OCI-M2 (cell line): Measurements from ENCODE around the gene CLHC1.
"Not testable (repeated sequence)": the region's sequence is repeated elsewhere in the genome, so short reads cannot be mapped to it uniquely, and the experiment has no call there.

Experiments
- DNase-seq: peaks from one replicate; lab custom pipeline; 2025; ENCODE audit not compliant: unreplicated experiment; lab: John Stamatoyannopoulos, UW

CLHC1 gene

DNA sequence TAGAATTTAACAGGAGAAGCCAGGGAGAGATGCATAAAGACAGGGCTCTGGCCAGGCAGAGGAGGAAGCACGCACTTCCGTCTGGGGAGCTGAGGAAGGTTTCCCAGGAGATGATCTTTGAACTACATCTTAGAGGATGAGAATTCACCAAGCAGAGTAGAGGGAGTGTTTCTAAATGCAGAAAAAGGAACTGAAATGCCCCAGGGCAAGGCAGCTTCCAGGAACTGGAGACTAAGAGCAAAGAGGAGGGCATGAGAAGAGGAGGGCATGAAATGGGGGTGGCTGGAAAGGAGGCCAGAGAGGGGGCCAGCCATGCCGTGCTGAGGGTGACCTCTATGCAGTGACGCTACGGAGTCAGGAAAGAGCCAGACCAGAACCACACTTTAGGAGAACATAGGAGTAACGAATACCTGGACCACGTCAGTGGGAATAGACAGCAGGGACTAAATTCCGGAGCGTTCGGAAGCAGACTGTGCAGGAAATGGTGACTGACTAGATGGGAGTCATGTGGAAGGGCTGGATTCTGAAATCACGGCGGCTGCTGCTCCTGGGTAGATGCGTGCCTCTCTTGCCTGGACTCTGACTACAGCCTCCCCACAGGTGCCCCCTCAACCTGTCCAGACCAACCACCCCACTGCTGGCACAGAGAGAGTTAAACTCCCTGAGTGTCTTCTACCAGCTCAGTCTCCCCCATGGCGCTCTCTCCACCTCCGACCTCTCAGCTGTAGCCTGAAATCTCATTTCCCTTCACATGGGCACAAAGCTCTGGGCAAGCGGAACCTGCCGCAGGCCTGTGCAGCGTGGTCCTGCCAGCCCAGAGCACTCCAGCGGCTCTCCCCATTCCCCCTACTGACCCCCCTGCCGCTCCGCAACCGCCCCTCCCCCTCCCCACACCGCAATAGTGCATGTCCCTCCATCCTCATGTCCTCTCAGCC lies 94.8 kb downstream of the CLHC1 start:
- no peak for DNase-seq

DNA sequence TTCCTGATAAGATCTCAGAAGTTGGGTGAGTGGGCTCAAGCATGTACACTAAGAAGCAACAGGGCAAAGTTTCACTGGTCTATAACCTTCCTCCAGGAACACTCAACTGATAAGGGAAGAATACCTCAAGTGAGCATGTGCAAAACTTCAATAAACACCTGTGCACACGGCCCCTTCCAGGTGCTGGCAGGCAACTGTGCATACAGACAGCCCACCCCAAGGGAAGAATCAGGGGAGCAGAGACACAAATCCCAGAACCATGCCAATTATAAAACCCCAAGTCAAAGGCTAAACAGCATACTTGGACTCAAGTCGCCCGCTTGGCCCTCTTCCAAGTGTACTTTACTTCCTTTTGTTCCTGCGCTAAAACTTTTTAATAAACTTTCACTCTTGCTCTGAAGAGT lies 96.0 kb downstream of the CLHC1 start:
- no peak for DNase-seq

DNA sequence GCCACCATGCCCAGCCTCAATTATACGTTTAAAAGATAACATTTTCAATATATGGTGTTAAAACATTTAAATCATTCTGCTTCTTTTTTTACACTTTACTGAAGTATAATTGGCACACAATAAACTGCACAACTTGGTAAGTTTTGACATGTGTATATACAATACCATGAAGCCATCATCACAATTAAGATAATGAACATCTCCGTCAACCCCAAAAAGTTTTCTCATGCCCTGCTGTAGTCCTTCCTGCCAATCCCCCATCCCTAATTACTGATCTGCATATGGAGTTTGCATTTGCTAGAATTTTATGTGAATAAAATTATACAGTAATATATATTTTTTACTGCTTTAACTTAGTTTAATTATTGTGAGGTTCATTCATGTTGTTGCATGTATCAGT lies 96.6 kb downstream of the CLHC1 start:
- no peak for DNase-seq

DNA sequence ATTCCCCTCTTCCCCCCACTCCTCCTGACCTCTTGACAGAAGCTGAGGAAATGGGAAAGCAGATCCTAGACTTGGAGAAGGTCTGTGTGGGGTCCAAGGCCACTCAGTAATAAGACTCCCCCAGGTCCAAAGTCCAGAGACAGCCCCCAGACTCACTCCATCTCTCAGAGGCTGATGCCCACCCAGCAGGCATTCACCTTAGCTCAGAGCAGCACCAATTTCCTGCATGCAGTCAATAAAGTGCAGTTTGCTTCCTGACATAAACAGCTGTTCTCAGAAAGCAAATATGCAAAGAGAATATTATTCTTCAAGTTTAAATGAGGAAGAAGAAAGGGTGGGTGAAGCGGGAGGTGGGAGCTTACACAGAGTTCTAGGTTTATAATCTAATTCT lies 97.8 kb downstream of the CLHC1 start:
- no peak for DNase-seq

DNA sequence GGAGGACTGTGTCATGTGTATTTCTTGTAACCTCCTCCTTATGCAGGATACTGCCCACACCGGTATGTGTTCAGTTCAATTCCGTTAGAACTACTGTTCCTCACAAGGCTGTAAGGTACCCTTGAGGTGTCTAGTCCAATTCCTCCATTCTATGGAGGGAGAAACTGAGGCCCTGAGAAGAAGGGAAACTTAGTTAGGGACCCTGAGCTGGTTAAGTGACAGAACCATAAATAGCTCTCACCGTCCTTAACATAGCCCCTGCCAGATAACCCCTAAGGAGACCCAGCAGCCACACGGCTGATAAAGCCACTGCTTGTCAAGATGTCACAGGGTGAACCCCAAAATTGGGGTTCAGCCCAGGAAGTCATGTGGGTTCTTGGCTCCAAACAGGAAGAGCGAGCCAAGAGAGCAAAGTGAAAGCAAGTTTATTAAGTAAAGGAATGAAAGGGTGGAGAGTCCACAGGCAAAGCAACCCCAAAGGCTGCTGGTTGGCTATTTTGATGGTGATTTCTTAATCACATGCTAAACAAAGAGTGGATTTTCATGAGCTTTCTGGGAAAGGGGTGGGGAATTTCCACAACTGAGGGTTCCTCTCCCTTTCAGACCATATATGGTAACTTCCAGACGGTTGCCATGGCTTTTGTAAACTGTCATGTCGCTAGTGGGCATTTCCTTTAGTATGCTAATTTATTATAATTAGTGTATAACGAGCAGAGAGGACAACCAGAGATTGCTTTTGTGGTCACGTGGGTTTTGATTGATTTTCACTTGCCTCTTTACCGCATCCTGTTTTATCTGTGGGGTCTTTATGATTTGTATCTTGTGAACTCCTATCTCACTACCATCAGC lies 98.4 kb downstream of the CLHC1 start:
- DNase-seq = no peak

DNA sequence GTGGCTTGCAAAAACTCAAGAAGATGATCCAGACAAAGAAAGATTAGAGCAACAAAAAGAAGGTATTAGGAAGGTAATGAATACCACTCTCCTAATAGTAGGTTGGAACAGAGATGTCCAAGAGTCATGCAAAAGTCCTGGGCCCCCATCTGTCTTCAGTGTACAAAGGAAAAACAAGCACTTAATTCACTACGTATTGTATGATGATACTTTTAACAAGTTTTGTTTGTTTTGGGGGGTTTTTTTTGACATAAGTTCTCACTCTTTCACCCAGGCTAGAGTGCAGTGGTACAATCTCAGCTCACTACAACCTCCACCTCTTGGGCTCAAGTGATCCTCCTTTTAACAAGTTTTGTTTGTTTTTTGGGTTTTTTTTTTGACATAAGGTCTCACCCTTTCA lies 101.2 kb downstream of the CLHC1 start:
- DNase-seq = no peak

DNA sequence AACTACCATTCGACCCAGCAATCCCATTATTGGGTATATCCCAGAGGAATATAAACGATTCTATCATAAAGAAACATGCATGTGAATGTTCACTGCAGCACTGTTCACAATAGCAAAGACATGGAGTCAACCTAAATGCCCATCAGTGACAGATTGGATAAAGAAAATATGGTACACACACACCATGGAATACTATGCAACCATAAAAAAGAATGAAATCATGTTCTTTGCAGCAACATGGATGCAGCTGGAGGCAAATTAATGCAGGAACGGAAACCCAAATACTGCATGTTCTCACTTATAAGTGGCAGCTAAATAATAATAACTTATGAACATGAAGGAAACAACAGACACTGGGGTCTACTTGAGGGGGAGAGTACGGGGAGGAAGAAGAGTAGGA lies 105.5 kb downstream of the CLHC1 start:
- DNase-seq = not testable (repeated sequence)
